ENCODE measurements around the gene TCF4.

TCF4 gene

DNA sequence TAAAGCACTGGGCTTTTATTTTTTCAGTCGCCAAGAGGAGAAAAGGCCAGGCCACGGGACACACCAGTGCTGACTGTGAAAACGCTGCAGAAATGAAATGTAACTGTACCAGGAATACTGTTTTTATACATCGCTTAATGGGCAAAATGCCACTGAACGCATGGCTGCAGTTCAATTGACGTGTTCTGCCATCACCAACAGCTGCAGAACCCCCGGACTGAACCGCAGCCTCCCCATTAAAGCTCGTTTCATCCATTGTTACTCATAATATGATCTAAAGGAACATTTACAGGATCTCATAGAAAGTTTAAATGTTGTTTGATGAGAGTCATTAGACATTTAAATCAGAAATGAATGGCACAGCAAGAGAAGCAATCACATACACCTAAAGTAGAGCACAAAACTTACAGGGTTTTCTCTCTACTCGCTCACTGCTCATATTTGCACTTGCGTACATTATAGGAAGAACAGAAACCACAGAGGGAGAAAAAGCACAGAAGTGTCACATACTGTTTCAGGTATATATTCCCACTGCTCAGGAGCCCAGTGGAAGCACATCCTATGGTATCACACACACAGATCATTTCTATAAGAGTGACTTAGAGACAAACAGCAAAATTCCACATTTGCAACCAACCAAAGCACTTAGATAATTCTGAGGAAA lies 35.3 kb downstream of the TCF4 start:
- DNase-seq = peak in 5 of 42 donors; percentile 14 to 52 (median 25)
- intact Hi-C loops (cut with DNase I) = no loop called here

DNA sequence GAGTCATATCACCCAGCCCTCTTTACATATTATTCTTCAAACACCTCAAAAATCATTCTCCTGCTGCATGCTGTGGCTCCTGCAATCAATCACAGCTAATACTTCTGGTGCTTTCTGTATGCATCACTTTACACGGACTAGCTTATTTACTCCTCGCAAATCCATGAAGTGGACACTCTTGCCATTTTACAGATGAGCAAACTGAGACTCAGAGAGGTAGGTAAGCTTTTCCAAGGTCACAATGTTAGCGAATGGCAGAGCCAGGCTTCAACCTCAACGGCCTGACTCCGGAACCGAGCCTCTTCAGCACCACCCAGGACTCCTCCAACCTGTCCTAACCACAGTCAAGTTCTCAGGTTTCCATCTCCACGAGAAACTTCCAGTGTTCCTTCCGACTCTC lies 36.8 kb downstream of the TCF4 start:
- no peak for DNase-seq
- intact Hi-C loops (cut with DNase I) = no loop called here

DNA sequence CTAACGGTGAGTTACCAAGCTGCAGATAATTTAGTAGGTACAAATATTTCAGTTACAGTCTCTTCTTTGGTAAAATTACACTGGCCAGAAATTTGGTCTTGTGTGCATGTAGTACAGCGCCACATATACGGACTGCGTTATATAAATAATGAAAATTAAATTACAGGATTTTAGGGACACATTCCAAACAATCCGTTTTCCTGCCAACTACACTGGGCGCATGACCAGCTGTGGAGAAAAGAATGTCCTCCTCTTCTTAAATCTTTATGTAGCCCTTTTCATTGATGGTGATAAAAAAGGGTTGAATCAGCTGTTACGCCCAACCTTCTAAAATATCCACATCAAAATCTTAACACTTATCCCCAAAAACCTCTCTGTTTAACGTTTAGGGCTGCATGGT lies 37.5 kb downstream of the TCF4 start:
- DNase-seq = no peak

DNA sequence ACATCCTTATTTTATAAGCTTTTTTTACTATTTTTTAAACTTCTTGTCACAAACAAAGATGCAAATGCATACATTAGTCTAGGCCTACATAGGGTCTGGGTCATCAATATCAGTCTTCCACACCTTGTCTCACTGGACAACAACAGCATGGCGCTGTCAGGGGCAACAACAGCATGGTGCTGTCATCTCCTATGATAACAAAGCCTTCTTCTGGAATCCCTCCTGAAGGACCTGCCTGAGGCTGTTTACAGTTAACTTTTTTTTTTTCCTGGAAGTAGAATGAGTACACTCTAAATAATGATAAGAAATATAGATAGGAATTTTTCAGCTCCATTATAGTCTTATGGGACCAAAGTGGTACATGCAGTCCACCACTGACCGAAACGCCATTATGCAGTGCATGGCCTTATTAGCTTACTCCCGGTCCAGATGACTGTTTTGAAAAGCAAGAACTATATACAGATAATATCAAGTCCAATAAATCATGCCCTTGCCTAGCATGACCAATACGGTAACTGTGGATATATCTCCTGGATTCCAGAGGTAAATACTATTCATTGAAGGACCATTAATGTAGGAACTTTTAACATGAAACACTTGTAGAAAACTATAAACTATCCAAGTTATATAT lies 38.4 kb downstream of the TCF4 start:
- DNase-seq = no peak

More for the DNA sequence above, 37.5 kb downstream of the TCF4 start:
- intact Hi-C loops (cut with DNase I) = no loop called here

DNA sequence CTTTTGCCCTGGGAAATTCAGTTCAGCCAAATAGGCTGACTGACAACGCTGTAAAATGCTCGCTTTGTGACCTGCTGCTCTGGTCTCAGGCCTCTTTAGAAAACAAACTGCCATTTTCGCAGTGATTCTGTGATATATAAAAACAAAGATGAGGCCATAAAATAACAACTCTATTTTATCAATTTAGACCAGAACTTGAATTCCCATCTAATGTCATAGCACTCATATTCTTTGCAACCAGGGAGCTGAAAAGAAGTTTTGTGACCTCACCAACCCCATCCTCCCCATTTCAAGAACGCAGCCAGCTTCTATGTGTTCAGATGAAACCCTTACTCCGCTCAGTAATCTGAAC lies 40.3 kb downstream of the TCF4 start:
- intact Hi-C loops (cut with DNase I) = no loop called here
- DNase-seq = peak in 5 of 42 donors; percentile 15 to 51 (median 22)

More for the DNA sequence above, 38.4 kb downstream of the TCF4 start:
- intact Hi-C loops (cut with DNase I) = no loop called here

DNA sequence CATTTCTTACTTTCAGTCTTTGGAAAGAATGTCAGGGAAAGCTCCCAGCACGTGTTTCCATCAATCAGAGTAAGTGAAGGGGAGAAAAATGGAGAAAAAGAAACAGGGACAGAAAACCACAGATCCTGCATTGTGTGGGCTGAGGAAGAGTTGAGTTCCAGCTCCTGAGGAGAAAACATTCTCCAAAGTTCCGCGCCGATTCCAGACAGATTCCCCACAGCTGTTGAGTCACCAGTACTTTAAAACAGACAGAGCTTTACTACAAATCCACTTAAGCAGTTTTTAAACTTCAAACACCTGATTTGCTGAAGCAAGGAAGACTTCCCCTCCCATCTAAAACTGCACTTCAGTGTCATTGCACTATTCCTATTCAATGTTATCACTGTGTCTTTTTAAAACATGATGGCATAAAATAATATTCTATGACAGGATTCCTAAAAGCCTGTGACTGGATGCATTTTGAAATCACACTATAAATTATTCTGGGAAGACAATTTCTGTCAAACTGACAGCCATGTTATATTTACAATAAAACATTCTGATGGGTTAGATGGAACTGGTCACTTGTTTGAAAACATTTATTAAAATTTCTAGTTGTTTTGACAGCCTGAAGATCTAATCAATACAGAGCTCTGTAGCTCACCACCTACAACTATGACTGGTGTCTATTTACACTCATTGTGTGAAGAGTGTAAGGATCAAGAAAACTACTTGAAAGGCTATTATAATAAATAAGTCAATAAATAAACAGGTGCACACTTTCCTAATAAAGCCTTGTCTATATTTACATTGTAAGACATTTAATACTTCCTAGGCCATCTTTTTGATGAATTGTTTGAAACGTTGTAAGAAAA lies 40.9 kb downstream of the TCF4 start:
- intact Hi-C loops (cut with DNase I) = no loop called here
- peak in 17 of 42 donors; percentile 7 to 63 (median 24) for DNase-seq

DNA sequence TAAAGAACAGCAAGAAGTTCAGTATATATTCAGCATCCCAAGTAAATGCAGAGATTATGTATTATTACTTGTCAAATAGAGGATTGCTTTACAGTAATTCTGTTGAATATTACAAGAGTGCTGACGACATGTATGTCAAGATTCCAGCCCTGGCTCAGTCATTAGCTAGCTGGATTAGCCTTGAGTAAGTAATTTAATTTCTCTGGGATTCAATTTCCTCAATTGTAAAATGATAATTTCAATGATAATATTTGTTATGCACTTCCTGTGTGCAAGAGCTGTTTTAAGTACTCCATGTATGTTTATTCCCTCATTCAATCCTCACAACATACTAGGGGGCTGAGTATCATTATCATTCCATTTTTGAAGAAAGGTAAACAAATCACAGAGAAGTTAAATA lies 44.0 kb downstream of the TCF4 start:
- intact Hi-C loops (cut with DNase I) = no loop called here
- DNase-seq = no peak

DNA sequence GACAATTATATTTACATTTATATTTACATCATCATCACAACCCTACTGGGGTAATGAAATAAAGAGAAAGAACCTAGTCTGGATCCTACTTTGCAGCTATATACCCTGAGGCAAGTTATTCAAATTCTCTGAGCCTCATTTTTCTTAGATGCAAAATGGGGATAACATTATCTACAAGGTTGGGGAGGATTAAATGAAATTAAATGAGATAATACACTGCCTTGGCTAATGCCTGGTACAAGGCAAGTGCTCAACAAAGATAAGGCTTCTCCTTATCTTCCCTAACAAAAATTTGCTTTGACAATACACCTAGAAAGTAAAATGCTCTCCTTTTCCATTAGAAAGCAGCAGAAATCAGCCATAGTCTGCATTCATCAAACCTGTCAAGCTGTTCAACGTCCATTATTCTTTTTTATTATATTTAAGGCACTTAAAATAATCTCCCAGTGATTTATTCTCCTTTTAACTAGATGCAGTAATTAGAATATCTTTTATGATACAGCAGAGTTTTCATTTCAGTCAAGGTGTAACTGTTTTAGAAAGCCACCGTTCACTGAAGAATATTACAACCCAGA lies 44.8 kb downstream of the TCF4 start:
- no peak for DNase-seq
- intact Hi-C loops (cut with DNase I) = no loop called here

DNA sequence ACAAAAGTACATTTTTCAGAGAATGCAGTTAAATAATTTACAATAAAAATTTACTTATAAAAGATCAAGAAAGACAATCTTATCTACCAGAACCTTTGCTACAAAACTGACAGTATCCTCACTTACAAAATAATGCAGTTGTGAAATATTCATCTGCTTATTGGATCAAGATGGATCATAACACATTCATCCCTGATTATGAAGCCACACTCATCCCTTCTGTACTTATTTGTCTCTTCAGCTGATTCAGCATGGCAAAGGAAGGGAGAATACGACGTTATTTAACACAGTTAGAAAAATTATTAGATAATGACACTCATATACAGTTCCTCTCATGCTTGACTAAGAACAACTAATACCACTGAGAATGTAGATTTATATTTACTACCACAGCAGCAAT lies 46.4 kb downstream of the TCF4 start:
- DNase-seq = no peak

DNA sequence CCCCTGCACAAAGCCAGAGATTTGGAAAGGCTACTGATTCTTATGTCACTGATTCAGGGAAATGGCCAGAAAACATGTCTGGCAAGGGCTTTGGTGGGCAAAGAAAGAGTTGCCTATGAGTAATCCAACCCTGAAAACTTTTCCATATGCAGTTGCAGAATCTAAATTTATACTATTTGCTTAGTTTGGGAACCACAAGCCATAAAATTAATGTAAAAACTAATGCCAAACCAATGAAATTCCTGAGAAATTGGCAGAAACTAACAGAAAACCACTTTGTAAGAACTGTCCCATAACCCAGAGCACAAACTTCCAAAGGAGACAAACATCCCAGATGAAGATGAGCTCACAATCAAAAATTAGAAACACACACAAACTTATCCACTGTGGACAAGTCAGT lies 48.8 kb downstream of the TCF4 start:
- no peak for DNase-seq
- intact Hi-C loops (cut with DNase I) = no loop called here

More for the DNA sequence above, 46.4 kb downstream of the TCF4 start:
- intact Hi-C loops (cut with DNase I) = no loop called here

DNA sequence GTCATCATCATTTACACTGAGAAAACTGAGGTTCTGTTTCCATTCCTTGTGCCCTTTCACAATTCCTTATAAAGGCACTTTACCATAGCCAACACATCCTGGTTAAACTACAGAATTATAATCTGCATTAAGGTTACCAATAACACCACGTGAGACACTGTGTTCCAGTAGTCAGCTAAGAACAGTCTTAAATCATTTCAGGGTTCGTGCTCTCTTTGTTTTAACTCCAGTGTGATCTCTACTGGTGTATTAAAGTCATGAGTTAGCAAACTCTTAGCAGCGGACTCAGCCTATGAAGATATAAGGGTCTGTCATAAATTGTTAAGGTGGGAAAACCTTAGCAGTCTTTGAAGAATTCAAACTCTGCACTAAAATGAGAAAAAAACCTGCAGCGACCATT lies 53.0 kb downstream of the TCF4 start:
- intact Hi-C loops (cut with DNase I) = no loop called here
- no peak for DNase-seq

DNA sequence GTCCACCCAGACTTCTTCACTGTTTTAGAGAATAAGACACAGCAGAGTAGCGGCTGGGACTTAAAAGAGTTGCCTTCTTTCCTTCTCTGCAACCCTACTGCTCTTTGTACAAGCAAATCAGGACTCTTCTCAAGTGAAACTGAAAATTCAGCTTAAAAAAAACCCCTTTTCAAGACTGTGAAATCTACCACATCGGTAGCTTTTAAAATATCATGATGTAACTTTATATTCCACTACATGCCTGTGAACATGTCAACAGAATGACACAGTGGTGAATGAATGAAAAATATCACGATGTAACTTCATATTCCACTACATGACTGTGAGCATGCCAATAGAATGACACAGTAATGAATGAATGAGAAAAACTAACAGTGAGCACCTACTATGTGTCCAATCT lies 53.4 kb downstream of the TCF4 start:
- intact Hi-C loops (cut with DNase I) = no loop called here
- DNase-seq = no peak

DNA sequence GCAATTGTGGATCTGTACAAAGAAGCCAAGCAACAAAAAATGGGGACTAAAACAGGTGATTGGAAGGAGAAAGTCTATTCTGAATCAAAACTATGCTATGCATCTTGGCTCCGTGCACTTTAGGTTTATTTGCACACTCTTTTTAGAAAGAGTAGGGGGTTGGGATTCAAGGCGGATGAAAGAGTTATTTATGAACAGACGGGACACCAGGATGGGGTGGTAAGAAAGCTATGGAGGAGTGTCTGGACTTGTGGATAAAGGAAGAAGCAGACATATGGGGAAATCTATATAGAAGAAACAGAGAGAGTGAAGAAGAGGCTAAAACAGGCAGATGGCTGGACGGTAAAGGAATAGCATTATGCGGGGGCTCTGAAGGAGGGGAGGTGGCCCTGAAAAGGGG lies 57.8 kb downstream of the TCF4 start:
- DNase-seq = no peak
- intact Hi-C loops (cut with DNase I) = no loop called here

DNA sequence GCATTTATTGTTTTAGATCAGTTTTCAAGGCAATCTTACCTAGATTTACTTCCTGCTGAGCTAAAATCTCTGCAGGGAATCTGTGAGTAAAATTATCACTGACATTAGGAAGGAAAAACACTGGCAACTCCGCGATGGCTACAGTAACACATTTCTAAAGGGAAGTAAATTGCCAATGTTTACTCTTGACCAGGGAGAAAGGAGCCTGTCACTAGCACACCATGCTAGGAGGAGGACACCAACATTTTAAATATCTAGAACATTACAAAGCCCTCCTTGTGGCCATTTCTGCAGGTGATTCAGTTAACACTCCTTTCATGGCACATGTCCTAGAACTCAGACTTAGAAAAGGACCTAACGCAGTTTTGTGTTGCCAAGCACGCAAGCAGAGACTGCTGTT lies 58.4 kb downstream of the TCF4 start:
- DNase-seq = no peak
- intact Hi-C loops (cut with DNase I) = no loop called here

DNA sequence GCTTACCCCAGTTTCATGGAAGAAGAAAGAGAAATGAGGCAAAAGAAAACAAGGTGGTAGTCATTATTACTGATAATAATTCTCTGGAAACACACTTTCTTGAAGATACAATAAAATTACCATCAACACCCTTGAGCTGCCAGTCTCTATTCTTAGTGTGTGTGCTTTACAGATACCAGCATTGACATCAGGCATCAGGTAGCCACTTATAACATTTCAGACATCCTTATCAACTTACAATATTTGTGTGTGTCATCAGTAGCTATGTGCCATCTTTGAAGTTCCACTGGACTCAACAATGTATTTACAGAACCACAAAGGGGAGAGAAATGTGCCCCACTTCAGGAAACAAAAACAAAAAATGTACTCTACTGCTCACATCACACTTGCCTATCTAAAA lies 62.1 kb downstream of the TCF4 start:
- DNase-seq = no peak
- intact Hi-C loops (cut with DNase I) = no loop called here

DNA sequence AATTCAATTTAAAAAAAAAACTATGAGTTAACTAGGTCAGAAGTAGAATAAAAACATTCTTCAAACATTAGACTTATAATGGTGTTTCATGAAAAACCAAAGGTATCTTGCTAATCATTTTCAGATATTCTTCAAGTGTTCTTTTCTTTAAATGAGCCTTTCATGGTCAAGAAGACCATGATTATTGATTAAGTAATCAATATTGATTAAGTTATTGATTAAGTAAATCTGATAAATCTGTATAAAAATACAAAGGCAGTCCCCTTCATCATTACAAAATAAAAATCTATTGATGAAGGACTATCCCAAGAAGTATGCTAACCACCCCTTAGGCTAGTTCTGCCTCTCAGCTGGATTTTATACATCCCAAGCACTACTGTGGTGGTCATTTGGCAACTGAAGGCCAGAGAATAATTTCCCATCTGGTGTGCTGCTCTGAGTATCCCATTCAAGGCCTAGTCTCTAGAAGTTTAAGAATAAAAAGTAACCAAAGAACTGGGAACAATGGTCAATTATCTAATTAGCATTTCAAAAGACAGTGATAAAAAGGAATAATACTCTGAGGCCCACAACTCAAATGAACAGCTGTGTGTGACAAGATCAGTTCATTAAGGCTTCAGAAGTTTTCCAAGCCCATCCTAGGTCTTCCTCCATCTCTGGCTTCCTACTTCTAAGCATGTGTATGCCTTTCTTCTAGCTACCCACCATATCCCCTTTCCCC lies 63.5 kb downstream of the TCF4 start:
- intact Hi-C loops (cut with DNase I) = no loop called here
- no peak for DNase-seq

DNA sequence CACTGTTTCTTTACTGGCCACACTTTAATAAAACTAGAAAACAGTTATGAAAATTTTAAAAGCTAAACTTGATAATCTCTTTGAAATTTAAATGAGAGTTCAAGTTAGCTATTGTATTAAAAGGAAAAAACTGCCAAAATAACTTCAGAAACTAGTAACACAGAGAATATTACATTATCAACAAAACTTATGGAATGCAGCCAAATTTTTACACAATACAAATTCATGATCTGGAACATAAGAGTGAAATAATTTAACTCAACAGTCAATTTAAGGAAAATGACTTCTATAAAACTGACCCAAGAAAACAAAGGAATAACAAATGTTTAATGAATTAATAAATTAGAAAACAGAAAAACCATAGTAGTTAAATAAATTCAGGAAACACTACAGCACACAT lies 65.0 kb downstream of the TCF4 start:
- DNase-seq = no peak
- intact Hi-C loops (cut with DNase I) = no loop called here

DNA sequence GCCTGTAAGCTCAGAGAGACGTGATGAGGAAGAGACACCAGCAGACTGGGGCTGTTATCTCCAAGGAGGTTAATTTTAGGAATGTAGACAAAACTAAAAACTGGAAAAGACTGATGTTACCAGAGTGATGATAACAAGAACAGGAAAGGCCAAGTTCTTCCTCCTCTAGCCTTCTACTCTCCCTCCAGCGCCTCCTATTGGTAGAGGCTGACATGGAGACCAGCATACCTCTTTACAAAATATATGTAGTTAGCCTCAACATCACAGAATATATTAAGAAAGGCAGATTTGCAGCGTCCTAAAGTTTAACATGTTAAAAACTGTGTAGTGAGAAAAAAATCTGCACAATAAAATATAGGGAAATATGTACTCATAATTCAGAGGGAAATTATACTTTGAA lies 66.0 kb downstream of the TCF4 start:
- DNase-seq = peak in 33 of 42 donors; percentile 10 to 87 (median 52)
- intact Hi-C loops (cut with DNase I) = no loop called here

DNA sequence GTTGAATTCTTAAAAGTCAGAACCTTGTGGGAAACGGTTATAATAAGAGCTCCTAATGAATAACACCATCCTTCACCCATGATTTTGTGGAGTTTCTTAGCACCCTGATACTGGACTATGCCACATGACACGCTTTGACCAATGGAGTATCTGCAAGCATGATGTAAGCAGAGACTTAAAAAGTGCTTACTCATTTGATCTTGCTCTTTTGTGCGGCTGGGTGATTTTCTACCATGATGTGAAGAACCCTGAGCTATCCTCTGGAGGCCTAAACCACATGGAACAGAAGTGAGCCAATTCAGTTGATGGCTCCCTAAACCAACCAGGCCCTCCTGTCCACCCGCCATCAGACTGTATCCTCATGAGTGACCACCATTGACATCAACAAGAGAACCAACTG lies 70.9 kb downstream of the TCF4 start:
- intact Hi-C loops (cut with DNase I) = no loop called here
- no peak for DNase-seq

Measured in head of caudate nucleus (tissue), 42 donors.